ENCODE results near the gene DNAJB14. TPM values are rescaled to one million over a fixed set of nuclear protein-coding genes. Genes with fewer than 3 reads are reported as not detected.

The DNAJB14 gene
- total and polyA plus RNA-seq, 2 experiments from 2014 or later, result 24.9 to 27.3 TPM

GRCh38 chr4:99979872-99980271, 33.5 kb upstream of the DNAJB14 start:
- Histone ChIP-seq H3K9me2 (ENCODE audit: insufficient read depth) (no peaks in the 10 kb centered on the region), H3K4me1 (ENCODE audit: insufficient read depth) (no peaks in the 10 kb centered on the region), H3F3A (replicated peaks; ENCODE audit: low read depth) (no peaks in the 10 kb centered on the region), H3K27ac (ENCODE audit: low read depth) (no peak overlapping the region), H3K36me3 (ENCODE audit: insufficient read depth) (no peaks in the 10 kb centered on the region), H4K20me1 (replicated peaks; ENCODE audit: insufficient read depth) (no peaks in the 10 kb centered on the region), H3K79me2 (replicated peaks; ENCODE audit: insufficient read depth) (no peaks in the 10 kb centered on the region), H3K27me3 (ENCODE audit: insufficient read depth) (no peaks in the 10 kb centered on the region), H2AFZ (no peak overlapping the region), H3K4me2 (no peak overlapping the region), H3K4me3 (no peak overlapping the region)
- H3K9me3 Mint-ChIP-seq, result no peaks in the 10 kb centered on the region
- H3K4me3 Mint-ChIP-seq, result no peak overlapping the region
- no peak for DNase-seq (ENCODE audit: low spot score)
- no peak for ATAC-seq
- TF ChIP-seq ETS1 (IDR thresholded peaks at IDR 0.05) (no peak), CREB1 (CRISPR knock-in tag; IDR thresholded peaks at IDR 0.05; ENCODE audit: low read depth) (no peak), STAT1 (IDR thresholded peaks at IDR 0.05; ENCODE audit: unreplicated experiment) (no peak), REST (IDR thresholded peaks at IDR 0.05; ENCODE audit: unreplicated experiment) (no peak)
- no peak overlapping the region for H3K27ac Mint-ChIP-seq
- no peaks in the 10 kb centered on the region for H3K27me3 Mint-ChIP-seq (ENCODE audit: insufficient read depth, low read depth, poor library complexity)
- H3K4me1 Mint-ChIP-seq, result no peaks in the 10 kb centered on the region
- H3K36me3 Mint-ChIP-seq (ENCODE audit: low read depth), result no peaks in the 10 kb centered on the region

GRCh38 chr4:99971453-99972111, 25.2 kb upstream of the DNAJB14 start:
- Mint-ChIP-seq H3K9me3 (no peaks in the 10 kb centered on the region), H3K27me3 (ENCODE audit: insufficient read depth, low read depth, poor library complexity) (peaks cover 2% of the 10 kb centered on the region), H3K4me1 (no peaks in the 10 kb centered on the region; the same call in 2 of the 3 replicates), H3K4me3 (no peak overlapping the region), H3K36me3 (ENCODE audit: low read depth) (no peaks in the 10 kb centered on the region), H3K27ac (no peak overlapping the region)
- Histone ChIP-seq H3K27me3 (ENCODE audit: insufficient read depth) (no peaks in the 10 kb centered on the region), H3K4me2 (no peak overlapping the region), H3K4me1 (ENCODE audit: insufficient read depth) (no peaks in the 10 kb centered on the region), H3K36me3 (ENCODE audit: insufficient read depth) (no peaks in the 10 kb centered on the region), H3F3A (replicated peaks; ENCODE audit: low read depth) (no peaks in the 10 kb centered on the region), H3K79me2 (replicated peaks; ENCODE audit: insufficient read depth) (no peaks in the 10 kb centered on the region), H3K9me2 (ENCODE audit: insufficient read depth) (peaks cover 6% of the 10 kb centered on the region; the same call in 1 of the 2 replicates), H2AFZ (no peak overlapping the region), H3K27ac (ENCODE audit: low read depth) (no peak overlapping the region), H3K4me3 (no peak overlapping the region), H4K20me1 (replicated peaks; ENCODE audit: insufficient read depth) (no peaks in the 10 kb centered on the region; the same call in 1 of the 2 replicates)
- TF ChIP-seq REST (IDR thresholded peaks at IDR 0.05; ENCODE audit: unreplicated experiment) (no peak), CREB1 (CRISPR knock-in tag; IDR thresholded peaks at IDR 0.05; ENCODE audit: low read depth) (no peak), NANOG (IDR thresholded peaks at IDR 0.05; ENCODE audit: borderline replicate concordance) (no peak), ZNF114 (CRISPR knock-in tag; IDR thresholded peaks at IDR 0.05) (no peak), JUNB (IDR thresholded peaks at IDR 0.05; ENCODE audit: unreplicated experiment) (no peak), EZH2phosphoT487 (IDR thresholded peaks at IDR 0.05; ENCODE audit: unreplicated experiment) (no peak)
- DNase-seq (ENCODE audit: low spot score) (no peak), ATAC-seq (no peak)
